GM19438 (cell line): ENCODE data around the gene EPGN.
A peak's percentile ranks its signal among the peaks of the same experiment; 100 is the strongest.

Experiments
- ATAC-seq: cut with Tn5 transposase; IDR thresholded peaks from one replicate; pipeline ENCODE4 v1.9.1; 2021; ENCODE audit warnings: low read depth; ENCODE audit not compliant: unreplicated experiment

The EPGN gene

DNA sequence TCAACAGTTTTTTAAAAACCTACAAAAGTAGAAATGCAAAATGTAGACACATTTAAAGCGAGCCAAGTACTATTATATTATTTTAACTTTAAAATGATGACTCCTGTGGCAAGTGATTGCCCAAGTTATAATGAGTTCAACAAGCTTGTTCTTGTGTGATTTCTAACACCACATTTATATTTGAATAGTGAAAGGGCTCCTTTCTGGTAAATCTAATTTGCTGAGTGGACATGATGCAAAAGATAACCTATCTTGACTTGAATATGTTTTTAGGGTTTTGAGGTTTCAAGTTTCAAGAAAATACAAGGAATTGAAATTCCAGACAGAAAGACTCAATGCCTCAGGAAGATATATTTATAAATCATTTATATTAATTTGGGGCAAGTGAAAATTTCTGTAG is 1.1 kb upstream of the EPGN start:
- no peak for ATAC-seq

DNA sequence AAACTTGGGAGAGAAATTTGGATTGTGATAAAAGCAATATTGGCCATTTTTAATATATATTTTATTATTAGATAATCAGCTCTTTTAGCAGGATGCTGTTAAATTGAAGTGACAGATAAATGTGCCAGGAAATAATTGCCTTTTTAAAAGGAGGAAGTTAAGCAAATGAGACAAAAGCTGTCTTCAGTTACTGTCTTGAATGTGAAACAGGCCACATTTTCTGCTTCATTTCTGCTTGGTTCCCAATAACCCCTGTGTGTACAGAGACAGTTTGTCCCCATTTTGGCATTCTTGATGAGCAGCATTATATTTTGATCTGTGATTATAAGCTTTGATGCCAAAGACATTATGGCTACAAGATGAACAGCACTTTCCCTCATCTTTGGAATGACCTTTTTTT is 953 bp downstream of the EPGN start:
- ATAC-seq = no peak

DNA sequence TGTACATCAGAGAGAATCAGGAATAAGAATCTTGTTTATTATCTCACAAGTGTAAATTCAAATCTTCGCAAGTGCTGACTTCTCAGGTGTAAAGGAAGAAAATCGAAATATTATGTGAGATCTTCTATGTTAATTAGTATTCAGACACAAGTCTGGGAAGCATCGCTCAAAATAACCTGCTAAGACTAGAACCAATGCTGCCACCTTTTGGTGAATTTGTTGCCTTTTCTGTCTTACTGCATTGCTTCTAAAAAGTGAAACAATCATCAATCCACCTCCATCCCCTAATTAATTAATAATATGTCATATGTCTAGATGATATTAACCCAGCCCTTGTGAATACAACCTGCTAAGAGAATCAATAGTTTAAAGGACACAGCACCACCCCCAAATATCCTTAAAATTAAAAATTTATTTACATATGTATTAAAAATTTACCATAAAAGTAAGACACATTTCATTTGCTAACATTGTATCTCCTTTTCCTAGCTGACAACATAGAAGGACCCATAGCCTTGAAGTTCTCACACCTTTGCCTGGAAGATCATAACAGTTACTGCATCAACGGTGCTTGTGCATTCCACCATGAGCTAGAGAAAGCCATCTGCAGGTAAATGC is 3.5 kb downstream of the EPGN start:
- ATAC-seq = no peak

DNA sequence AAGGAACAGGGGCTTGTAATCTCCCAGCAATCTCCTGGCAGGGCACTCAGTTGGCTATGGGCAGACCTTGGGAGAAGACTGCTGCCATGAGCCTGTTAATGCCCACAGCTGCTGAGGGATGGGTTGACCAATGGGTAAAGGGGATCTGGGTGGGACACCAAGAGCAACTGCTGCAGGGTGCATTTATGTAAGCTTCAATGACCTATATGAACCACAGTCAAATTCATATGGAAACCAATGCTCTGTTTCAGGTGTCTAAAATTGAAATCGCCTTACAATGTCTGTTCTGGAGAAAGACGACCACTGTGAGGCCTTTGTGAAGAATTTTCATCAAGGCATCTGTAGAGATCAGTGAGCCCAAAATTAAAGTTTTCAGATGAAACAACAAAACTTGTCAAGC is 6.1 kb downstream of the EPGN start:
- ATAC-seq = no peak

DNA sequence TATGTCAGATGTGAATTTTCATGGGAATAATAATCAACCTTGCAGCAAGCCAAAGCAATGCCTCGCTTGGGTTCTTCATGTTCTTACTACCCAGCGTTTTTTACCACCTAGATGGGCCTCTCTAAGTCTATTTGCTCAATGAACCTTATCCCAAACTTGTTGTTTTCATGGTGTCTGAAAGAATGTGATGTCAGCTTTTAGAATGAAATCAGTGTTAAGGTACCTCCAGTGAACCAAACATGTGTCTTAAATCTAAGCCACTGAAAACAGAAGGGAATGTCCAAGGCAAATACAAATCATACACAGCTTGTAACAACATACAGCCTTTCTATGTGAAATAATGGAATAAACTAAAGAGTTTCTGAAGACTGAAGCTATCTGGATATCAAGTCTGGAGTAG is 6.7 kb downstream of the EPGN start:
- ATAC-seq = no peak

DNA sequence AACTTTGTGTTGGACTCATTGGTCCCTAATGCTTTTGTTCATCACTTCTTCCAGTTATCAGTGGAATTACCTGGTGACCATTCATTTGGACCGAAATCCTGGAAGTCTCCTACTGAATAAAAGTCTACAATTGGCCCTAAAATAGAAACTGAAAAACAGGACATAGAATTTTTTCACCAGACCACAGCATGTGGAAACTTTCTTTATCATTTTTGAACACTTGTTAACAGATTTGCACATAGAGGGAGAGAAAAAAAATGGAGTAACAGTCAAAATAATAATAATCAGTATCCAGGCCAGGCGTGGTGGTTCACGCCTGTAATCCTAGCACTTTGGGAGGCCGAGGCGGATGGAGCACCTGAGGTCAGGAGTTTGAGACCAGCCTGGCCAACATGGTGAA is 7.1 kb downstream of the EPGN start:
- ATAC-seq = no peak

DNA sequence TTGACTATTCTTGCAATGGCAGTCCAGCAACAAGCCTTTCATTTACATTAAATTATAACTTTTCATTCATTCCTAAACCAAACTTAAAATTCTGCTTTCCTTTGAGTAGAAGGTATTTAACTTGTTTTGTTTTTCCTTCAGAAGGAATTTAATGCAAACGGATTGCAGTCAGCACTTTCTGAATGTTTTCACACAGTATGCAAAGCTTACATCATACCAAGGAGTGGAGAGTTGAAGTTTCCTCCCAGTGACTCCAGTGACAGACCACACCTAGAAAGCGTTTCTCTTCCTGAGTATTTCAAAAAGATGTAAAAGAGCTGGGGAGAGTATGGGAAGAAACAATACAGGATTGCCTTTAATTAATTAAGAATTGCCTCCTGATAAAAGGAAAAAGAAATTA is 8.1 kb downstream of the EPGN start:
- no peak for ATAC-seq

DNA sequence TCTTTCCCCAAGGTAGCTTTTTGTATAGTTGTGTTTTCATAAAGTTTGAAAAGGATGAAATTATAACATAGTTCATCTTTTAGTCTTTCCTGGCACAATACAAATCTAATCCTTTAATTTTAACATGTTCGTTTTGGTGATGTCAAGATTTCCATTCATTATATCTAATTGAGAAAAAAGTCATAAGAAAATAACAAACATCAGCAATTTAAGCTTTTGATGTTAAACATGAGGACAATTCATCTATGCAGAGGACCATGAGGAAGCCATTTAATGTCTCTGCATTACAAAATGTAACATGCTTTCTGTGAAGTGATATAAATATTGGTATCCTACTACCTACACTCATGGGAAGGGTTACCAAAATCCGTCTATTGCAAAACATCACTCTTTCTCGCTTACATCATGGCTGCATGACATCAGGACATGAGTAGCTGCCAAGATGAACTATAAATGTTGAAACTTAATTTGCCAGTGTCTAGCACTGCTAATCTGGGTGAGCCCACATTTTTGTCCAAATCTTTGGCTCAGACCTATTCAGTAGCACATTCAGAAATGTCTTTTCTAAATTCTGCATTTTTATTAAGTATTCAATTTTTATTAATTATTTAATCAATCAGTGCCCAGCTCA is 9.5 kb downstream of the EPGN start:
- ATAC-seq = no peak

DNA sequence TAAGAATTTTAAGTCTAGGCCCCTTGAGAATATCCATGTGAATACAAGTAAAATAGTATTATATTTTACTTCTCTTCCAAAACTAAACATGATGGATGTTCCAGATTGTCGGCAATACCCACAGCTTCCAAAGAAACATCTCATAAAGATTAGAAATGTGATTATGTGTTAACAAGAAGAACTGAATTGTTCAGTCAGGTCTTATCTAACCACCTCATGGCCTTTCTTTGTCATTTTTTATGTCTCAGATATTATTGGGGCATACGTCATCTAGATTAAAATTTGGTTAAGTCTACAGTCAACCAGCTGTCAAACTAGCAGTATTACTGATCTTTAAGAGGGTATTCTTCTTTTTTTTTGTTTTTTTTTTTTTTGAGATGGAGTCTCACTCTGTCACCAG is 10.0 kb downstream of the EPGN start:
- no peak for ATAC-seq

DNA sequence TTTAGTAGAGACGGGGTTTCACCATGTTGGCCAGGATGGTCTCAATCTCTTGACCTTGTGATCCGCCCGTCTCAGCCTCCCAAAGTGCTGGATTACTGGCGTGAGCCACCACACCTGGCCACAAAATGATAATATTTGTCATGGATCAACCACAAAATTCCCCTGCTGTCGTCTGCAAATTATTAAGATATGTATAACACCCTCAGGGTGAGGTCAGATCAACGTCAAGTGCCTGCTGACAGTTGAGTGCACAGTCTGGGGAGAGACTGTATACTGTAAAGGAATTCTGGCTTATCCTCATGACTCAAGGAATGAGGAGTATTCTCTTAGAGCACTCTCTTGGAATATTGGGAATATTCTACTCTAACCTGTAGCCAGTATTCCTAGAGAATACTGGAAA is 11.2 kb downstream of the EPGN start:
- no peak for ATAC-seq

DNA sequence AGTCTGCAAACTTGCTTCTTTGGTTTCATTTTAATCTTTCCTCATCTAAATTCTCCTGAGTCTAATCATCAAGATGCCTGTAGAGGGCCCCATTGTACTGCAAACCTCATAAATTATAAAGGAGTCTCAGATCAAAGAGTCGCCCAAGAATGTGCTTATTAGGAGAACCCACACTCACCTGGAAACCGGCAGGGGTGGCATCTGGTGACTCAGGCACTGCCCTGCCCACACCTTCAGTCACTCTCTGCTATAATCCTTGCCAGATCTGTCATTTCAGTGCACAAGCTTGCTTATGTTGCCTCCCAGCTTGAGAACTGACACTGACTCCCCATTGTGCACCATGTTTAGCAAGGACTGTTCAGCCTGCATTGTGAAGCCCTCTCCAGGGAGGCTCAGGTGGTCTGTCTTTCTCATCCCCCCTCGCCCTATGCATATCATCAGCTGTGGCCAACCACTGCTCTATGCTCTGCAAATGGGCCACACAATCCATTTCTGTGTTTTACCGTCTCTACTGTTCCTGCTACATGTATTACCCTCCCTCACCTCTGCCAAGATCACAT is 12.4 kb downstream of the EPGN start:
- peak; percentile 91 for ATAC-seq

DNA sequence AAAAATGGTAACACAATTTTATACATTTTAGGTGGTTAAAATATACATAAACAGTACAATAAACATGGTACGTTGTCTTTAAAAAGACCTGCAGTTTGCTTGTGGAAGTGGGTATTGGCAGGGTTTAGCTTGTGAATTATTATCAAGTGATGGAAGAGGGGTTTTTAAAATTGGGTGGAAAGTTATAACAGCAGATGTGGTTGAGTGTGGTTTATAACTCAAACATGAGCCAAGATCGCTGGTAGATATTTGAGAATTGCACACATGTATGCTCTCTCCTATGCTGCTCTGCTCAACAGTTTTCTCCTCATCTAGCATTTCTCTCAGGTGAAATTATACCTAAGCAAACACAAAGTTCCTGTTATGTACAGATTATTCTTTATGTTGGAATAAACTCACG is 14.0 kb downstream of the EPGN start:
- ATAC-seq = no peak

DNA sequence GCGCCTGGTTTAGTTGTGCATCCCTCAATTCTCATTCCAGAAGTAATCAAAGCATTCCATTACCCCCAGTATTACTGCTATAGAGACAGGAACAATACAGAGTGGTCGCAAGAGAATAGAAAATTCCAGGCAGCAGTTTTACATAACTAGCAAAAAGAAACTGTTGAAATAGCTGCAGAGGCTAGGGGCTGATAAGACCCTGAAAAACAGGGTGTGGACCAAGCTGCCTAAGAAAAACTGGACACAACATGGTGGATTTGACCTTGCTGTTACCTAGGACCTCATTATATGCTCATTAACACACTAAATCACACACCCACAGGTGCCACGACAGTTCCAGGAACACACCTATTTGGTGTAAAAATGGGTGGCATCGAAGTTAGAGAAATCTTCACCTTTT is 15.4 kb downstream of the EPGN start:
- no peak for ATAC-seq

DNA sequence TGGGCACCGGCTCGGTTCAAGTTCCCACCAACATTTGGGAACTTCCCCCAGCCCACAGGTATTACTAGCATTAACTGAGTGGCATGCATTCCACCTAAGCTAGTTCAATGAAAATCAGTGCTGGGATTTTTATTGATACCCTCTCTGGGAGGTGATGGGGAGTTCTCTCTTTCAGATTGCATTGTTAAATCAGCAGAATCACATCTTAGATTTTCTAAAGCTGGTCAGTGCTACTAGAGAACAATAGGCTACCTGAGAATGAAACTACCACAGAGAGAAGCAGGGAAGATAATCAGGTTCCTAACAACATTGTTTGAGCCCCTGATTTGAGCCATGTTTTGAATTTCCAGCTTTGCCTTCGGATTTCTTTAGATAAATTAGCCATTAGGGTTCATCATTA is 16.0 kb downstream of the EPGN start:
- ATAC-seq = no peak

DNA sequence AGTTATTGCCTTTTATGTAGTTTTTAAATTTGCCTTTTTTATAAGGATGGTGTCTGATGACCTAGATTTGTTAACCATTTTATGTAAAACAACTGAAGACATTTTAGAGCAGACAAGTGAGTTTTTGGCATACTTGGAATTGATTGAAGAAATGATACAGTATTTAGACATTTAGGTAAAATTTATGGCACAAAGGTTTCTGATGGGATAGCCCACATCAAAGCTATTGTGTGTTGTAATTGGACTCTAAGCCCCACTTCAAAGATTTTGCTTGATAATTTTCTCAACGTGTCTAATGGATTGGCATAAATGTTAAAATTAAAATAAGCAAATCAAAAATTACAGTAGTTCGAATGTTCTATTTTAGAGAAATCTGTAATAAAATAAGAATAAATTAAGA is 17.6 kb downstream of the EPGN start:
- ATAC-seq = no peak

DNA sequence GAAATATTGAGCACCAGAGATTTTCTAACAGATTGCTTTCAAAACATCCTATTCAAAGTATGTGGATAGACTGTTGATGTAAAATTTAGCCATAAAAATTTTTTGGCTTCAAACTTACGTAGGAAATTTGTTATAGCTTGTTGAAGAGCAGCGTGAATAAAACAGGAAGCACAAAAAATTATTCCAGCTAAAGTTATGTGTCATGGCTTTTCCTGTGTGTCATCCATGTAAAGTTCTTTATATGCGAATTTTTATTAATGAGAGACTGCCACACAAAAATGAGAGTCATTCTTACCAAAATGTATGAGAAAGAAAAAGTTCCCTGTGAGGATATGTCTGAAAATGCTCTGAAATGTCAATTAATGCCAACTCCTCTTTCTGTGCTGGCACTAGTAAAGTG is 19.5 kb downstream of the EPGN start:
- ATAC-seq = no peak

DNA sequence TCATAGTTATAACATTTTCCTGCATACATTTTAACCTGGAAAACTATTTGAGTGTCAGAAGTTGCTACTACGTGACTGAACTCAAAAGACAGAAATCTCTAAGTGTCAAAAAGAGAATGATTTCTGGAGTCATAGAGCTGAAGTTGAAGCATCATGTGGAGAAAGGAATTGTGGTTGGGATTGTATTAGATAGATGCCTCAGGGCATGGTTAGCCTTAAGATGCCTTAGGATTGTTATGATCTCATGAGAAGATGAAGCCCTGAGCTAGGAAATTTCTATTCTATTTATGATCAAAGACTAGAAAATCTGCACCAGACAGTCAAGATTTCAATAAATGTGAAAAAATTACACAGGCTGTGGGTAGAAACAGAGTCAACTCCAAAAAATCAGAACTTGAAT is 20.2 kb downstream of the EPGN start:
- ATAC-seq = no peak

DNA sequence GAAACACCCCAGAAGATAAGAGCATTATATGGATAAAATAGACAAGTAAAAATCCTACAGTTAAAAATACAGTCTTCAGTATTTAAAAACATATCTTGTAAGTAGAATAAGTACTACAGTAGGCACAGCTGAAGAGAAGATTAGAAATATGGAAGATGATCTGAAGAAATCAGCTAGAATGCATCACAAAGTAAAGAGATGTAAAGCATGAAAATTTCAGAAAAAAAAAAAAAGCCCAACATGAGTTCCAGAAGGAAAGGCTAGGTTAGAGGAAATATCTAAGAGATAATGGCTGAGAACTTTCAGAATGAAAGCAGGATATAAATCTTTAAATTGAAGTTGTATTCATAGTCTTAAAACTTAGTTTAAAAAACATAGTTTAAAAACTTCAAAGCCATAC is 21.0 kb downstream of the EPGN start:
- no peak for ATAC-seq

DNA sequence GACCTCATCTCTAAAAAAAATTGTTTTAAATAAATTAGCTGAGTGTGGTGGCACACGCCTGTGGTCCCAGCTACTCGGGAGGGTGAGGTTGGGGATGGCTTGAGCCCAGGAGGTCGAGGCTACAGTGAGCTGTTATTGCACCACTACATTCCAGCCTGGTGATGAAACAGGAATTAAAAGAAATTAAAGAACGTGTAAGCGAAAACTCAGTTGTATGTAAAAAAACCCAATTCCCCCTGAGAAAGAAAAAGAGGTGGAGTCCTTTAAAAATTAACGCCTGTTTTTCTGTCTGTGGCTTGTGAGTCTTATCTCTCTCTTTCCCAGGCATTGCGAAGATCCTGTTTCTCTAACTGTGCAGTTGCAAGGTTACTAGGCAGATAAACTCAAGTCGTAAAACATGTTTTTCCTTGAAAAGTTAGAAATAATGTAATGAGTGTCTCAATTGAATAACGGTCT is 22.1 kb downstream of the EPGN start:
- no peak for ATAC-seq

DNA sequence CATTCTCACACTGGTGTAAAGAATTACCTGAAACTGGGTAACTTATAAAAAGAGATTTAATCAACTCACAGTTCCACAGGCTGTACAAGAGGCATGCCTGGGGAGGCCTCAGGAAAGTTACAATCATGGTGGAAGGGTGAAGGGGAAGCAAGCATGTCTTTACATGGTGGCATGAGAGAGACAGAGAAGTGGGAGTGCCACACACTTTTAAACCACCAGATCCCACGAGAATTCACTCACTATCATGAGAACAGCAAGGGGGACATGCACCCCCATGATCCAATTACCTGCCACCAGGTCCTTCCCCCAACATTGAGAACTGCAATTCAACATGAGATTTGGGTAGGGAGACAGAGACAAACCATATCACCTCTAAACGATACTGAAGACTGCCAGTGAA is 23.0 kb downstream of the EPGN start:
- ATAC-seq = no peak

DNA sequence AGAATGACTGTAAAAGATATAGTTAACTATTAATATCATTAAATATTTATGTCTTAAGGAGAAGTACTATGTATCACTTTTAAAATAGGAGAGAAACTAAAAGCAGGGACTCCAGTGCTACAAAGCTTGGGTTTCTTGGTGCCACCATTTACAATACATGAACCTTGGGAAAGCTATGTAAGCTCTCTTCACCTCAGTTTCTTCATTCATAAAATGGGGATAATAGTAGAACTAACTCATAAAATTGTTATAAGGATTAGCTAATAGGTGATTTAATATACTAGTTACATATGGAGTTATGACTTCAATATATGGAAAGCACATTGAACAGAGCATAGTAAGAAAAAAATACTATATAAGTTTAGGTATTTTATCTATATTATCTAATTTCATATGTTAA is 23.7 kb downstream of the EPGN start:
- no peak for ATAC-seq

DNA sequence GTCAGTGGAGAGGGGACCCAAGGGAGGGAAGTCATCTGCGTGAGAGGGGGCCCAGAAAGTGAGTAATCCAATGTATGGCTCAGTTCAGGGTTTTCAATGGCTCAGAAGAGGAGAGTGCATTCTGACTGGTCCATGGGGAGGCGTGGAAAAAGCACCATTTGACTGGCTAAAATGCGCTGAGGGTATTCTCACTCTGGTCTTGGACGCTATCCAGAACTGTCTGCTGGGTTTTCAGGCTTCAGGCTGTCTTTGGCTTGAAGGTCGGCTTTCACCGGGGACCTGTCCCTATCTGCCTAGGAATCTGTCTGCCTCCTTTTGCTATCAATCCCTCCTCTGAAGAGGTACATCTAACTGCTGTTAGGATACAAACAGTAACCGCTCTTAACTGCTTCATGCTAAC is 26.4 kb downstream of the EPGN start:
- ATAC-seq = no peak
